Occipital lobe (tissue), 2 donors: ENCODE measurements around the gene RNF113A. TPM values are rescaled to one million over a fixed set of nuclear protein-coding genes. Genes with fewer than 3 reads are reported as not detected.
"Not testable (repeated sequence)": the region's sequence is repeated elsewhere in the genome, so short reads cannot be mapped to it uniquely, and the experiment has no call there.

ENCODE experiments used
- DNase-seq: peaks from one replicate; lab custom pipeline; 2025; lab: John Stamatoyannopoulos, UW
- total RNA-seq: library from RNA; depleted of rRNA; stranded (reverse); fragments of >200 nt; gene quantifications from one replicate; pipeline ENCODE4 v1.2.3, GENCODE V29; 2014

The RNF113A gene
- total RNA-seq, 1 donor from 2014 or later: 13.7 TPM

GRCh38 chrX:119833905-119834304 lies 37.6 kb downstream of the RNF113A start:
- DNase-seq: no peak

- no peak for DNase-seq
Measured at GRCh38 chrX:119828446-119828845, 43.1 kb downstream of the RNF113A start.

GRCh38 chrX:119826399-119826959 lies 45.1 kb downstream of the RNF113A start:
- DNase-seq: no peak

GRCh38 chrX:119824221-119824620 lies 47.3 kb downstream of the RNF113A start:
- DNase-seq: not testable (repeated sequence)

GRCh38 chrX:119821703-119822102 lies 49.8 kb downstream of the RNF113A start:
- not testable (repeated sequence) for DNase-seq

Other genes starting within 250 kb of the RNF113A start
- gene SEPTIN6, start 178.6 kb downstream of the RNF113A start, total RNA-seq: 43.0 TPM
- gene SOWAHD, start 113.1 kb downstream of the RNF113A start, total RNA-seq: not detected
- gene RPL39, start 80.1 kb downstream of the RNF113A start, total RNA-seq: 2,835 TPM
- 3.0 TPM for gene UPF3B, start 18.8 kb downstream of the RNF113A start, total RNA-seq
- 28.1 TPM for gene NDUFA1, start 99 bp upstream of the RNF113A start, total RNA-seq
- gene AKAP14, start 24.2 kb upstream of the RNF113A start, total RNA-seq: 1.4 TPM
- gene NKAP, start 72.0 kb upstream of the RNF113A start, total RNA-seq: 8.9 TPM
- gene RHOXF2B, start 206.0 kb upstream of the RNF113A start, total RNA-seq: not detected
- gene RHOXF1, start 244.2 kb upstream of the RNF113A start, total RNA-seq: not detected